Measurements from ENCODE around the gene LRMDA. TPM values are rescaled to one million over a fixed set of nuclear protein-coding genes. Genes with fewer than 3 reads are reported as not detected.

Gene LRMDA
- total RNA-seq, 1 donor from 2014 or later: 18.7 TPM

DNA sequence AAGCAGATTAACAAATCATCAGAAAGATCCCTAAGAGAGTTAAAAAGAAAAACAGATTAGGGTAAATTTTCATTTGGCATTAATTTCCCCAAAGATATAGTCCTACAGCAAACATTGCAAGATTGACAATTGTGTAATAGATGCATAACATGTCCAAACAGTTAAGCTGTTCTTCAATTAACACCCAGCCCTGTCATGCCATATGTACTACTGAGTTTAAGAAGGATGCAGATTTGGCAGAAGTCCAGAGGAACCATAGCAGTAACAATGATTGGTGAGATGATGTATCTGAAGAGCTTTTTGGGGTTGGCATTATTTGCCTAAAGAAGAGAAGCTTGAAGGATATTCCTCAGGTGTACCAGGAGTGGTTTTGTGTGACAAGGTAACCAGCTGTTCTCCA is 287.6 kb downstream of the LRMDA start:
- TF ChIP-seq CTCF (IDR thresholded peaks at IDR 0.05; ENCODE audit: insufficient read depth, low read length, poor library complexity, severe bottlenecking): no peak

GRCh38 chr10:75720157-75720556 is 288.7 kb downstream of the LRMDA start:
- no peak for DNase-seq (ENCODE audit: low read depth)

More for the DNA sequence above, 287.6 kb downstream of the LRMDA start:
- Histone ChIP-seq H3K4me3 (ENCODE audit: low read depth, low read length) (no peak overlapping the region), H3K27me3 (ENCODE audit: control insufficient read depth, insufficient read depth, low read length) (no peaks in the 10 kb centered on the region), H3K36me3 (ENCODE audit: control insufficient read depth, insufficient read depth, low read length) (no peaks in the 10 kb centered on the region)
- DNase-seq (ENCODE audit: low read depth): no peak

DNA sequence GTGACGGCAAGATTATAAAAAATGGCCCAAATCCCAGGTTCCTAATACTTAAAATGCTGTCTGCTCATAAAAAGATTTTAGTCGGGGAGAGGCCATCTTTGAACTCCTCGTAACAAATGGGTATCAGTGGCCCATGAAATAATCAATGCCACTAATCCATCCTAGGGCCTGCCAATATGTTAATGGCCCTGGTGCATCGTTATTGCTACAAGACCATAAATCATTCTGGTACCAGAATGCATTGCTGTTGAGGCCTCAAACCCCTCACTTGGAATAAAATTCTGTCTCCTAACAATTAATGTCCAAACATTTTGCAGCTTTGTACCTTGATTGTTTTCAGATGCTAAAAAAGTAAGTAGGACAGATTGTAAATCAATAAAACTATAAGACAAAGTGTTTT is 290.6 kb downstream of the LRMDA start:
- Histone ChIP-seq H3K4me3 (ENCODE audit: low read depth, low read length) (no peak overlapping the region), H3K36me3 (ENCODE audit: control insufficient read depth, insufficient read depth, low read length) (no peaks in the 10 kb centered on the region), H3K27me3 (ENCODE audit: control insufficient read depth, insufficient read depth, low read length) (no peaks in the 10 kb centered on the region)
- TF ChIP-seq CTCF (IDR thresholded peaks at IDR 0.05; ENCODE audit: insufficient read depth, low read length, poor library complexity, severe bottlenecking): no peak
- no peak for DNase-seq (ENCODE audit: low read depth)

More at GRCh38 chr10:75720157-75720556, 288.7 kb downstream of the LRMDA start:
- Histone ChIP-seq H3K4me3 (ENCODE audit: low read depth, low read length) (no peak overlapping the region), H3K27me3 (ENCODE audit: control insufficient read depth, insufficient read depth, low read length) (no peaks in the 10 kb centered on the region), H3K36me3 (ENCODE audit: control insufficient read depth, insufficient read depth, low read length) (no peaks in the 10 kb centered on the region)
- no peak for TF ChIP-seq CTCF (IDR thresholded peaks at IDR 0.05; ENCODE audit: insufficient read depth, low read length, poor library complexity, severe bottlenecking)

DNA sequence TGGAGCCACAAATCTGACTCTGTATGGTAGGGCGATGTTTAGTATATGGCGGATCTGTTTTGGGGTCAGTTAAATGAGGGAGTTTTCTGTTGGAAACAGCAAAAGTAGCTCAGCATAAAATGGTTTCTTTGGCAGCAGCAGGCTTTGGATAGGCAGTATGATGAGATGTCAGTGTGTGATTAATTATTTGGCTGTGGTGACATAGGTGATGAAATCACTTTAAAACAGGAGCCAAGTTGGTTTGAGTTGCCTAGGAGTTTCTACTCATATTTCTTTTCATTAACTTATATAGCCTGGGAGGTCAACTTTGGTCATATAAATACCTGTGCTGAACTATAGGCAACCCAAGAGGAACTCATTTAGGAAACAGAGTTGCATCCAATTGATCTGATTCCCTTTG is 291.2 kb downstream of the LRMDA start:
- H3K27me3 ChIP-seq (ENCODE audit: control insufficient read depth, insufficient read depth, low read length): no peaks in the 10 kb centered on the region
- no peaks in the 10 kb centered on the region for H3K36me3 ChIP-seq (ENCODE audit: control insufficient read depth, insufficient read depth, low read length)
- TF ChIP-seq CTCF (IDR thresholded peaks at IDR 0.05; ENCODE audit: insufficient read depth, low read length, poor library complexity, severe bottlenecking): no peak
- H3K4me3 ChIP-seq (ENCODE audit: low read depth, low read length): no peak overlapping the region
- no peak for DNase-seq (ENCODE audit: low read depth)

DNA sequence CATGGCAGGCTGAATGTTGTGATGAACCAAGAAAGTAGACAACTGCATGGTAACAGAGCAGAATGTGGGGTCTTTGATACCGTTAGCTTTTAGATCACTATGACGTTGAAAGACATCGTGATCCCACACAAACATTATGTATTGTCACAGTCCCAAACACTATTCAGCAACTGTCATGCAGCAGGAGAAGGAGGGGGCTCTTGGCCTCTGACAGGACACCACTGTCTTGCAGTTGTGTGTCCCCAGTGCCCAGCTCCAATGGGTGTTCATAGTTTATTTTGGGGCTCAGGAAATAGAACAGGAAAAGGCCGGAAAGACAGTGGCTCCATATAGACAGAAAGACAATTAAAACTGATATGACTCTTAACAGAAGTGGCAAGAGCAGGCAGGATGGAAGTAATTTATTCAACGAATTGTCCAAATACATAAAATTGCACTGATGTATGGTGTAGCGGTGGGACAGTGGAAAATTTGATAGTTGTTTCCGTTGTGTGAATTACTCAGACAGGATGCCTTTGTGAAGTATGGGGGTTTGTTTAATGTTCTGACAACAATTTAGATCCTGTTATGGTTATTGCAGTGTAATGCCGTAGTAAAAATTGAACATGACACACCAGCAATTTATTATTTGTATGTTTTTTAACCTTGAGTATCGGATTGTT is 292.0 kb downstream of the LRMDA start:
- DNase-seq (ENCODE audit: low read depth): no peak
- TF ChIP-seq CTCF (IDR thresholded peaks at IDR 0.05; ENCODE audit: insufficient read depth, low read length, poor library complexity, severe bottlenecking): no peak
- Histone ChIP-seq H3K4me3 (ENCODE audit: low read depth, low read length) (no peak overlapping the region), H3K27me3 (ENCODE audit: control insufficient read depth, insufficient read depth, low read length) (no peaks in the 10 kb centered on the region), H3K36me3 (ENCODE audit: control insufficient read depth, insufficient read depth, low read length) (no peaks in the 10 kb centered on the region)

DNA sequence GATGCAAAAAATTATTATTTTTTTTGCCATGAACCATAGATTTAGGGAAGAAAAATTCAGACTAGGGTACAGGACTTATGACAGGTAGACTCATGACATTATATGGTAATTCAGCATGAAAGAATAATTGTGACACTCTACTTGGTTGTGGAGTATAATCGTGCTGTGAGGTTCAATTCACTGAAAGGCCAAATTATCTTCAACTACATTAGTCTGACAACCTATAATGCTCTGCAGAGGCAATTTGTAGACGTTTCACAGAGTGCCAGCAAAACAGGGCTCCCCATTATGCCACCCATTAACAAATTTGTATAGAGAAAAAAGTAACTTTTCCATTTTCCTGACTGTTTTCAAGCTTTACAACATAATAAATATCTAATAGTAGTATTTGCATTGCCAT is 292.6 kb downstream of the LRMDA start:
- Histone ChIP-seq H3K36me3 (ENCODE audit: control insufficient read depth, insufficient read depth, low read length) (no peaks in the 10 kb centered on the region), H3K4me3 (ENCODE audit: low read depth, low read length) (no peak overlapping the region), H3K27me3 (ENCODE audit: control insufficient read depth, insufficient read depth, low read length) (no peaks in the 10 kb centered on the region)
- TF ChIP-seq CTCF (IDR thresholded peaks at IDR 0.05; ENCODE audit: insufficient read depth, low read length, poor library complexity, severe bottlenecking): no peak
- DNase-seq (ENCODE audit: low read depth): no peak
